HepG2 (cell line): ENCODE results near the gene SHPK. TPM values are rescaled to one million over a fixed set of nuclear protein-coding genes. Genes with fewer than 3 reads are reported as not detected.

Source experiments
- ATAC-seq: fragments of 200-7000 bp; cut with Tn5 transposase; 3 replicates; pipeline ENCODE4 v1.9.1; 2020; ENCODE audit warnings: mild to moderate bottlenecking, moderate library complexity
- BruUV-seq: library from RNA; stranded (reverse); fragments of 400-500 nt; replicated peaks from 2 replicates; lab custom pipeline; 2021; lab: Mats Ljungman, UMichigan
- CTCF ChIA-PET: fragments of 300-600 bp; formaldehyde crosslinking; extraction: SDS; loops from one replicate; lab custom pipeline; 2021; ENCODE audit warnings: low total read pairs, inconsistent platforms, low intra/inter-chr PET ratio; lab: Yijun Ruan, JAX
- POLR2A ChIA-PET: fragments of 350-600 bp; sonication (Branson Sonifier 250); formaldehyde crosslinking; loops from one replicate; lab custom pipeline; 2020; ENCODE audit warnings: antibody characterized with exemption, inconsistent platforms; lab: Yijun Ruan, JAX
- DNase-seq: peaks from one replicate; pipeline ENCODE4 v3.0.0-alpha.2; 2015; ENCODE audit warnings: low spot score
- FAIRE-seq: peaks from 3 replicates; lab custom pipeline; 2011; peaks lifted over from hg19 to GRCh38; lab: Jason Lieb, UNC
- H2AFZ ChIP-seq: one replicate; pipeline ENCODE4 v1.6.1; 2011; ENCODE audit warnings: low read length, inconsistent platforms
- H3K27ac ChIP-seq: fragments of 300-600 bp; 3 replicates; pipeline ENCODE4 v1.8.0; 2011; ENCODE audit warnings: mixed run types, mild to moderate bottlenecking, mixed read lengths, low read length, inconsistent platforms; ENCODE audit not compliant: insufficient read depth; ENCODE audit errors: extremely low read length
- H3K27me3 ChIP-seq, 2 experiments: fragments of 200-600 bp in 1 of 2; 2 replicates in 1 of 2; 3 replicates in 1 of 2; pipeline versions ENCODE4 v1.6.0 to v1.8.0; 2011; ENCODE audit warnings: low read length in 2 of 2, mild to moderate bottlenecking in 2 of 2, moderate library complexity in 2 of 2, inconsistent platforms in 1 of 2; ENCODE audit not compliant: insufficient read depth in 2 of 2, control insufficient read depth in 1 of 2
- H3K36me3 ChIP-seq, 2 experiments: fragments of 200-600 bp in 1 of 2; replicated peaks in 1 of 2; 2 replicates in 1 of 2; 3 replicates in 1 of 2; pipeline versions ENCODE4 v1.5.1 to v1.8.0; 2011; ENCODE audit warnings: low read length in 2 of 2, inconsistent platforms in 1 of 2; ENCODE audit not compliant: insufficient read depth in 2 of 2, control insufficient read depth in 1 of 2
- H3K4me1 ChIP-seq: 2 replicates; pipeline ENCODE4 v1.5.1; 2012; ENCODE audit warnings: low read length, inconsistent platforms; ENCODE audit not compliant: insufficient read depth
- H3K4me2 ChIP-seq: 2 replicates; pipeline ENCODE4 v1.6.0; 2011; ENCODE audit warnings: low read depth, low read length, inconsistent platforms
- H3K4me3 ChIP-seq, 3 experiments: fragments of 200-600 bp in 1 of 3; sonication (generic), shearing (Covaris generic) in 1 of 3; replicated peaks in 1 of 3; 2 replicates each; pipeline ENCODE4 v1.5.1; 2011 to 2016; ENCODE audit warnings: low read length in 3 of 3, inconsistent platforms in 2 of 3, low read depth in 2 of 3, mild to moderate bottlenecking in 2 of 3, control low read depth in 1 of 3, mixed read lengths in 1 of 3; ENCODE audit not compliant: insufficient read depth in 1 of 3
- H3K79me2 ChIP-seq: one replicate; pipeline ENCODE4 v1.6.1; 2011; ENCODE audit warnings: low read length, inconsistent platforms; ENCODE audit not compliant: insufficient read depth
- H3K9ac ChIP-seq: 2 replicates; pipeline ENCODE4 v1.6.0; 2011; ENCODE audit warnings: mild to moderate bottlenecking, low read depth, low read length, inconsistent platforms; ENCODE audit not compliant: insufficient read depth
- H3K9me3 ChIP-seq: 2 replicates; pipeline ENCODE4 v1.5.1; 2012; ENCODE audit warnings: mild to moderate bottlenecking, low read length
- H4K20me1 ChIP-seq: 2 replicates; pipeline ENCODE4 v1.6.0; 2011; ENCODE audit warnings: inconsistent platforms, mild to moderate bottlenecking, low read length, moderate library complexity; ENCODE audit not compliant: insufficient read depth
- ARID4A ChIP-seq: sonication (generic); formaldehyde crosslinking; IDR thresholded peaks from 2 replicates; pipeline ENCODE4 v1.5.0; 2020; ENCODE audit warnings: mild to moderate bottlenecking, missing genetic modification reagents, borderline replicate concordance
- HMGXB3 ChIP-seq: sonication (generic); formaldehyde crosslinking; IDR thresholded peaks from 2 replicates; pipeline ENCODE4 v1.4.0; 2020; ENCODE audit warnings: missing genetic modification reagents, borderline replicate concordance
- HOXD1 ChIP-seq: sonication (generic); formaldehyde crosslinking; IDR thresholded peaks from 2 replicates; pipeline ENCODE4 v1.5.0; 2020; ENCODE audit warnings: missing genetic modification reagents
- KDM6A ChIP-seq: IDR thresholded peaks from 2 replicates; pipeline ENCODE4 v1.6.1; 2016; ENCODE audit warnings: low read depth
- MEIS2 ChIP-seq: sonication (generic); formaldehyde crosslinking; IDR thresholded peaks from 2 replicates; pipeline ENCODE4 v1.9.0; 2021; ENCODE audit warnings: mild to moderate bottlenecking, missing genetic modification reagents
- ZNF776 ChIP-seq: sonication (generic); formaldehyde crosslinking; IDR thresholded peaks from 2 replicates; pipeline ENCODE4 v1.4.0; 2020; ENCODE audit warnings: mild to moderate bottlenecking, missing genetic modification reagents
- ZNF816 ChIP-seq: sonication (generic); formaldehyde crosslinking; IDR thresholded peaks from 2 replicates; pipeline ENCODE4 v1.8.0; 2022; ENCODE audit warnings: missing genetic modification reagents, mild to moderate bottlenecking, borderline replicate concordance
- WGBS: methylation state at CpG from one replicate; pipeline ENCODE4 v1.1.6; 2017; ENCODE audit warnings: low lambda C conversion rate; 5-methylcytosine and 5-hydroxymethylcytosine counted together
- in situ Hi-C: cut with HindIII; loops from 2 replicates; pipeline ENCODE4 v1.10.0; 2017; ENCODE audit warnings: low pct_unique_long_range_greater_than_20kb; ENCODE audit not compliant: extremely low pct_ligation_motif_present
- intact Hi-C: fragments of 100-400 bp; cut with micrococcal nuclease; formaldehyde crosslinking; loops from one replicate; pipeline ENCODE4 v1.10.0; 2022; ENCODE audit not compliant: unreplicated experiment
- polyA plus RNA-seq, 8 experiments: library from polyadenylated mRNA; depleted of rRNA in 3 of 8; stranded (reverse) in 7 of 8; unstranded in 1 of 8; fragments of >200 nt; fragmentation: Illumina TruSeq in 4 of 8; extraction: Trizol in 4 of 8; gene quantifications; 2 replicates each; pipeline versions ENCODE4 v1.2.1 to v1.2.3, GENCODE V29; 2011 to 2016; ENCODE audit warnings: low read depth in 4 of 8, missing spikeins in 1 of 8, mixed read lengths in 1 of 8; ENCODE audit not compliant: insufficient read depth in 1 of 8
- total RNA-seq, 5 experiments: library from RNA; depleted of rRNA; stranded (reverse); fragments of >200 nt; fragmentation: Illumina TruSeq; extraction: Trizol; gene quantifications; 2 replicates each; pipeline ENCODE4 v1.2.3, GENCODE V29; 2016; ENCODE audit warnings: low read depth in 1 of 5

SHPK gene
- total and polyA plus RNA-seq, 2 of the 13 experiments (the other 11 are each of a cell fraction or from before 2014, with no cell fraction given), result 16.2 to 30.9 TPM

GRCh38 chr17:3626831-3627768, 8.9 kb downstream of the SHPK start (continued):
- TF ChIP-seq KDM6A (CRISPR knock-in tag) (no peak), ARID4A (CRISPR knock-in tag) (no peak), ZNF816 (CRISPR knock-in tag) (no peak)

GRCh38 chr17:3622977-3623594, 13.0 kb downstream of the SHPK start:
- BruUV-seq, result no TSS peak
- Histone ChIP-seq H4K20me1 (no peaks in the 10 kb centered on the region; the same call in 1 of the 2 replicates), H3K4me1 (no peaks in the 10 kb centered on the region), H3K9me3 (no peaks in the 10 kb centered on the region), H3K27me3 (no peaks in the 10 kb centered on the region), H3K9ac (no peak overlapping the region), H3K4me2 (no peak overlapping the region), H3K36me3 (peaks cover 30 to 73% of the 10 kb centered on the region in 2 experiments), H3K79me2 (peaks cover 2% of the 10 kb centered on the region), H3K4me3 (no peak overlapping the region), H2AFZ (no peak overlapping the region), H3K27ac (no peak overlapping the region)
- ATAC-seq, result peak; percentile 27; the same call in 1 of the 3 replicates
- no peak for DNase-seq
- CTCF ChIA-PET, result no interaction called here
- intact Hi-C loops (no loop called here), in situ Hi-C loops (no loop called here)
- POLR2A ChIA-PET, result interaction anchor here (0.7 to 1.7 kb wide), 2 partner anchors 11 to 13 kb away, joined by 3 to 4 read pairs; partner anchors contain the start of genes CTNS and SHPK
- no peak for FAIRE-seq
- TF ChIP-seq MEIS2 (CRISPR knock-in tag), result no peak
- TF ChIP-seq HMGXB3 (CRISPR knock-in tag), result no peak
- TF ChIP-seq HOXD1, result no peak
- 0 out of 2 replicates have a peak, but pooled peaks have one; percentile 25 for TF ChIP-seq ZNF776 (CRISPR knock-in tag)
- 94% methylated on average over 10 of the region's 16 CpGs for WGBS
